ENCODE data around the gene DDX6. TPM values are rescaled to one million over a fixed set of nuclear protein-coding genes. Genes with fewer than 3 reads are reported as not detected.

The DDX6 gene
- total and polyA plus RNA-seq, 2 of the 8 experiments (the other 6 are each of a cell fraction or from before 2014, with no cell fraction given), result 29.8 to 181 TPM

GRCh38 chr11:118703563-118704106 is 87.3 kb downstream of the DDX6 start (continued):
- TF ChIP-seq, protein P1, sequence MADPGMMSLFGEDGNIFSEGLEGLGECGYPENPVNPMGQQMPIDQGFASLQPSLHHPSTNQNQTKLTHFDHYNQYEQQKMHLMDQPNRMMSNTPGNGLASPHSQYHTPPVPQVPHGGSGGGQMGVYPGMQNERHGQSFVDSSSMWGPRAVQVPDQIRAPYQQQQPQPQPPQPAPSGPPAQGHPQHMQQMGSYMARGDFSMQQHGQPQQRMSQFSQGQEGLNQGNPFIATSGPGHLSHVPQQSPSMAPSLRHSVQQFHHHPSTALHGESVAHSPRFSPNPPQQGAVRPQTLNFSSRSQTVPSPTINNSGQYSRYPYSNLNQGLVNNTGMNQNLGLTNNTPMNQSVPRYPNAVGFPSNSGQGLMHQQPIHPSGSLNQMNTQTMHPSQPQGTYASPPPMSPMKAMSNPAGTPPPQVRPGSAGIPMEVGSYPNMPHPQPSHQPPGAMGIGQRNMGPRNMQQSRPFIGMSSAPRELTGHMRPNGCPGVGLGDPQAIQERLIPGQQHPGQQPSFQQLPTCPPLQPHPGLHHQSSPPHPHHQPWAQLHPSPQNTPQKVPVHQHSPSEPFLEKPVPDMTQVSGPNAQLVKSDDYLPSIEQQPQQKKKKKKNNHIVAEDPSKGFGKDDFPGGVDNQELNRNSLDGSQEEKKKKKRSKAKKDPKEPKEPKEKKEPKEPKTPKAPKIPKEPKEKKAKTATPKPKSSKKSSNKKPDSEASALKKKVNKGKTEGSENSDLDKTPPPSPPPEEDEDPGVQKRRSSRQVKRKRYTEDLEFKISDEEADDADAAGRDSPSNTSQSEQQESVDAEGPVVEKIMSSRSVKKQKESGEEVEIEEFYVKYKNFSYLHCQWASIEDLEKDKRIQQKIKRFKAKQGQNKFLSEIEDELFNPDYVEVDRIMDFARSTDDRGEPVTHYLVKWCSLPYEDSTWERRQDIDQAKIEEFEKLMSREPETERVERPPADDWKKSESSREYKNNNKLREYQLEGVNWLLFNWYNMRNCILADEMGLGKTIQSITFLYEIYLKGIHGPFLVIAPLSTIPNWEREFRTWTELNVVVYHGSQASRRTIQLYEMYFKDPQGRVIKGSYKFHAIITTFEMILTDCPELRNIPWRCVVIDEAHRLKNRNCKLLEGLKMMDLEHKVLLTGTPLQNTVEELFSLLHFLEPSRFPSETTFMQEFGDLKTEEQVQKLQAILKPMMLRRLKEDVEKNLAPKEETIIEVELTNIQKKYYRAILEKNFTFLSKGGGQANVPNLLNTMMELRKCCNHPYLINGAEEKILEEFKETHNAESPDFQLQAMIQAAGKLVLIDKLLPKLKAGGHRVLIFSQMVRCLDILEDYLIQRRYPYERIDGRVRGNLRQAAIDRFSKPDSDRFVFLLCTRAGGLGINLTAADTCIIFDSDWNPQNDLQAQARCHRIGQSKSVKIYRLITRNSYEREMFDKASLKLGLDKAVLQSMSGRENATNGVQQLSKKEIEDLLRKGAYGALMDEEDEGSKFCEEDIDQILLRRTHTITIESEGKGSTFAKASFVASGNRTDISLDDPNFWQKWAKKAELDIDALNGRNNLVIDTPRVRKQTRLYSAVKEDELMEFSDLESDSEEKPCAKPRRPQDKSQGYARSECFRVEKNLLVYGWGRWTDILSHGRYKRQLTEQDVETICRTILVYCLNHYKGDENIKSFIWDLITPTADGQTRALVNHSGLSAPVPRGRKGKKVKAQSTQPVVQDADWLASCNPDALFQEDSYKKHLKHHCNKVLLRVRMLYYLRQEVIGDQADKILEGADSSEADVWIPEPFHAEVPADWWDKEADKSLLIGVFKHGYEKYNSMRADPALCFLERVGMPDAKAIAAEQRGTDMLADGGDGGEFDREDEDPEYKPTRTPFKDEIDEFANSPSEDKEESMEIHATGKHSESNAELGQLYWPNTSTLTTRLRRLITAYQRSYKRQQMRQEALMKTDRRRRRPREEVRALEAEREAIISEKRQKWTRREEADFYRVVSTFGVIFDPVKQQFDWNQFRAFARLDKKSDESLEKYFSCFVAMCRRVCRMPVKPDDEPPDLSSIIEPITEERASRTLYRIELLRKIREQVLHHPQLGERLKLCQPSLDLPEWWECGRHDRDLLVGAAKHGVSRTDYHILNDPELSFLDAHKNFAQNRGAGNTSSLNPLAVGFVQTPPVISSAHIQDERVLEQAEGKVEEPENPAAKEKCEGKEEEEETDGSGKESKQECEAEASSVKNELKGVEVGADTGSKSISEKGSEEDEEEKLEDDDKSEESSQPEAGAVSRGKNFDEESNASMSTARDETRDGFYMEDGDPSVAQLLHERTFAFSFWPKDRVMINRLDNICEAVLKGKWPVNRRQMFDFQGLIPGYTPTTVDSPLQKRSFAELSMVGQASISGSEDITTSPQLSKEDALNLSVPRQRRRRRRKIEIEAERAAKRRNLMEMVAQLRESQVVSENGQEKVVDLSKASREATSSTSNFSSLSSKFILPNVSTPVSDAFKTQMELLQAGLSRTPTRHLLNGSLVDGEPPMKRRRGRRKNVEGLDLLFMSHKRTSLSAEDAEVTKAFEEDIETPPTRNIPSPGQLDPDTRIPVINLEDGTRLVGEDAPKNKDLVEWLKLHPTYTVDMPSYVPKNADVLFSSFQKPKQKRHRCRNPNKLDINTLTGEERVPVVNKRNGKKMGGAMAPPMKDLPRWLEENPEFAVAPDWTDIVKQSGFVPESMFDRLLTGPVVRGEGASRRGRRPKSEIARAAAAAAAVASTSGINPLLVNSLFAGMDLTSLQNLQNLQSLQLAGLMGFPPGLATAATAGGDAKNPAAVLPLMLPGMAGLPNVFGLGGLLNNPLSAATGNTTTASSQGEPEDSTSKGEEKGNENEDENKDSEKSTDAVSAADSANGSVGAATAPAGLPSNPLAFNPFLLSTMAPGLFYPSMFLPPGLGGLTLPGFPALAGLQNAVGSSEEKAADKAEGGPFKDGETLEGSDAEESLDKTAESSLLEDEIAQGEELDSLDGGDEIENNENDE (IDR thresholded peaks at IDR 0.05; ENCODE audit: insufficient replicate concordance, low read length), result no peak
- TF ChIP-seq RFX5 (IDR thresholded peaks at IDR 0.05; ENCODE audit: borderline replicate concordance, low read depth, low read length) (no peak), POLR2AphosphoS5 (IDR thresholded peaks at IDR 0.05; ENCODE audit: low read depth, low read length) (no peak), BACH1 (IDR thresholded peaks at IDR 0.05; ENCODE audit: low read length) (no peak), EZH2 (IDR thresholded peaks at IDR 0.05; ENCODE audit: low read depth, low read length, severe bottlenecking) (no peak), TAF7 (optimal IDR thresholded peaks at IDR 0.05; ENCODE audit: borderline replicate concordance, low read depth, low read length) (no peak), ZNF274 (IDR thresholded peaks at IDR 0.05; ENCODE audit: borderline replicate concordance, extremely low read depth, low read length) (no peak), KDM4A (IDR thresholded peaks at IDR 0.05; ENCODE audit: low read depth, low read length, severe bottlenecking) (no peak), CBX5 (IDR thresholded peaks at IDR 0.05; ENCODE audit: low read depth, low read length) (no peak)
- TF ChIP-seq, protein P2, sequence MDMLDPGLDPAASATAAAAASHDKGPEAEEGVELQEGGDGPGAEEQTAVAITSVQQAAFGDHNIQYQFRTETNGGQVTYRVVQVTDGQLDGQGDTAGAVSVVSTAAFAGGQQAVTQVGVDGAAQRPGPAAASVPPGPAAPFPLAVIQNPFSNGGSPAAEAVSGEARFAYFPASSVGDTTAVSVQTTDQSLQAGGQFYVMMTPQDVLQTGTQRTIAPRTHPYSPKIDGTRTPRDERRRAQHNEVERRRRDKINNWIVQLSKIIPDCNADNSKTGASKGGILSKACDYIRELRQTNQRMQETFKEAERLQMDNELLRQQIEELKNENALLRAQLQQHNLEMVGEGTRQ (IDR thresholded peaks at IDR 0.05; ENCODE audit: low read length), result no peak
